ENCODE results near the gene ZBTB7A.
A peak's percentile ranks its signal among the peaks of the same experiment; 100 is the strongest.
"Not testable (repeated sequence)": the region's sequence is repeated elsewhere in the genome, so short reads cannot be mapped to it uniquely, and the experiment has no call there.

The ZBTB7A gene

GRCh38 chr19:4013886-4014540, 52.7 kb downstream of the ZBTB7A start:
- no peak for DNase-seq

- DNase-seq = no peak
Measured at GRCh38 chr19:4012975-4013634, 53.6 kb downstream of the ZBTB7A start.

- DNase-seq = no peak
Measured at GRCh38 chr19:4012092-4012974, 54.4 kb downstream of the ZBTB7A start.

GRCh38 chr19:4011430-4011829, 55.3 kb downstream of the ZBTB7A start:
- not testable (repeated sequence) for DNase-seq

- DNase-seq = no peak
Measured at GRCh38 chr19:4010808-4011110, 55.9 kb downstream of the ZBTB7A start.

- no peak for DNase-seq
Measured at GRCh38 chr19:4009990-4010807, 56.5 kb downstream of the ZBTB7A start.

GRCh38 chr19:4007836-4008539, 58.7 kb downstream of the ZBTB7A start:
- no peak for DNase-seq

- peak; percentile 84 for DNase-seq
Measured at GRCh38 chr19:4007021-4007835, 59.5 kb downstream of the ZBTB7A start, which contains the start of gene PIAS4. TSS of gene PIAS4 (plus strand) at chr19:4007736. CDS start at chr19:4007761, 25 bp downstream.

GRCh38 chr19:4005436-4005835, 61.3 kb downstream of the ZBTB7A start:
- not testable (repeated sequence) for DNase-seq

- not testable (repeated sequence) for DNase-seq
Measured at GRCh38 chr19:4000798-4001197, 65.9 kb downstream of the ZBTB7A start.

- DNase-seq = not testable (repeated sequence)
Measured at GRCh38 chr19:3998667-3999412, 67.9 kb downstream of the ZBTB7A start.

- DNase-seq = no peak
Measured at GRCh38 chr19:3995607-3996006, 71.1 kb downstream of the ZBTB7A start.
